IPS-15b (cell line): ENCODE measurements around the gene FILIP1L.
"Not testable (repeated sequence)": the region's sequence is repeated elsewhere in the genome, so short reads cannot be mapped to it uniquely, and the experiment has no call there.

ENCODE experiments used
- H3K27me3 ChIP-seq: one replicate; pipeline ENCODE4 v1.6.1; 2013; ENCODE audit warnings: low read length; ENCODE audit not compliant: control insufficient read depth, insufficient read depth
- H3K36me3 ChIP-seq: one replicate; pipeline ENCODE4 v1.6.1; 2013; ENCODE audit warnings: low read length; ENCODE audit not compliant: control insufficient read depth, insufficient read depth
- H3K4me1 ChIP-seq: one replicate; pipeline ENCODE4 v1.6.1; 2013; ENCODE audit warnings: mild to moderate bottlenecking, low read length; ENCODE audit not compliant: control insufficient read depth, insufficient read depth
- H3K4me3 ChIP-seq: one replicate; pipeline ENCODE4 v1.5.1; 2013; ENCODE audit warnings: low read depth, low read length
- H3K9ac ChIP-seq: one replicate; pipeline ENCODE4 v1.6.1; 2013; ENCODE audit warnings: low read depth, mild to moderate bottlenecking, low read length
- H3K9me3 ChIP-seq: one replicate; pipeline ENCODE4 v1.6.1; 2013; ENCODE audit warnings: mild to moderate bottlenecking, low read length; ENCODE audit not compliant: control insufficient read depth, insufficient read depth

Gene FILIP1L

DNA sequence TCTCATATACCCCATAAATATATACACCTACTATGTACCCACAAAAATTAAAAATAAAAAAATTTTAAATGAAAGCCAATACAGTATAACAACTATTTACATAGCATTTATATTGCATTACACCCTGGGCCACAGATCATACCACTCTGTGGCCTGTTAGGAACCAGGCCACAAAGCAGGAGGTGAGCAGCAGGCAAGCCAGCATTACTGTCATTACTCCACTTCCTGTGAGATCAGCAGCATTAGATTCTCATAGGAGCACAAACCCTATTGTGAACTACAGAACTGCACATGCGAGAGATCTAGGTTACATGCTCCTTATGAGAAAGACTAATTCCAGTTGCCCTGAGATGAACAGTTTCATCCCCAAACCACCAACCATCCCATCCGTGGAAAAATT is 17.4 kb downstream of the FILIP1L start:
- H3K36me3 ChIP-seq: no peaks in the 10 kb centered on the region
- no peaks in the 10 kb centered on the region for H3K4me1 ChIP-seq
- H3K27me3 ChIP-seq: no peaks in the 10 kb centered on the region
- no peaks in the 10 kb centered on the region for H3K9me3 ChIP-seq
- no peak overlapping the region for H3K9ac ChIP-seq
- H3K4me3 ChIP-seq: no peak overlapping the region

GRCh38 chr3:100096286-100096685 is 18.0 kb downstream of the FILIP1L start:
- not testable (repeated sequence) for H3K4me3 ChIP-seq, H3K27me3 ChIP-seq, H3K4me1 ChIP-seq, H3K9ac ChIP-seq, H3K36me3 ChIP-seq, H3K9me3 ChIP-seq

- no peak overlapping the region for H3K9ac ChIP-seq
- no peaks in the 10 kb centered on the region for H3K27me3 ChIP-seq
- H3K36me3 ChIP-seq: no peaks in the 10 kb centered on the region
- H3K9me3 ChIP-seq: no peaks in the 10 kb centered on the region
- no peak overlapping the region for H3K4me3 ChIP-seq
- H3K4me1 ChIP-seq: peaks cover 16% of the 10 kb centered on the region
Observed at GRCh38 chr3:100093831-100094230, 20.5 kb downstream of the FILIP1L start.

DNA sequence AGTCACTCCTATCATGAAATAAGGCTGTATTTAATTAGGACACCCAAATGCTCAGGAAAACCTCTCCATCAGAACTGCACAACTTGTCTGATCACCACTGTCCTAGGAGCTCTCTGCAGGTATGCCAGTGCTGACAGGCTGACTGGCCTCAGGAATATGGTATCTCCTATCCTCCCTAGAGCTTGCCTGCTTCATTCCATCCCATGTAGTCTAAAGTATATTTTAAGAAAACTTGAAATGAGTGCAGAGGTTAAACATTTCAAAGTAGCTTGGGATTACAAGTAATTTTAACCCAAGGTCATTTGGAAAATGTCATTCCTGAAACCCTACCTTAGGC is 23.7 kb downstream of the FILIP1L start:
- Histone ChIP-seq H3K27me3 (no peaks in the 10 kb centered on the region), H3K4me3 (no peak overlapping the region), H3K9me3 (no peaks in the 10 kb centered on the region), H3K36me3 (no peaks in the 10 kb centered on the region), H3K9ac (no peak overlapping the region), H3K4me1 (peaks cover 24% of the 10 kb centered on the region)

GRCh38 chr3:100089812-100090668 is 24.3 kb downstream of the FILIP1L start:
- no peak overlapping the region for H3K4me3 ChIP-seq
- H3K9me3 ChIP-seq: no peaks in the 10 kb centered on the region
- H3K27me3 ChIP-seq: no peaks in the 10 kb centered on the region
- H3K9ac ChIP-seq: no peak overlapping the region
- H3K4me1 ChIP-seq: peaks cover 24% of the 10 kb centered on the region
- H3K36me3 ChIP-seq: no peaks in the 10 kb centered on the region

DNA sequence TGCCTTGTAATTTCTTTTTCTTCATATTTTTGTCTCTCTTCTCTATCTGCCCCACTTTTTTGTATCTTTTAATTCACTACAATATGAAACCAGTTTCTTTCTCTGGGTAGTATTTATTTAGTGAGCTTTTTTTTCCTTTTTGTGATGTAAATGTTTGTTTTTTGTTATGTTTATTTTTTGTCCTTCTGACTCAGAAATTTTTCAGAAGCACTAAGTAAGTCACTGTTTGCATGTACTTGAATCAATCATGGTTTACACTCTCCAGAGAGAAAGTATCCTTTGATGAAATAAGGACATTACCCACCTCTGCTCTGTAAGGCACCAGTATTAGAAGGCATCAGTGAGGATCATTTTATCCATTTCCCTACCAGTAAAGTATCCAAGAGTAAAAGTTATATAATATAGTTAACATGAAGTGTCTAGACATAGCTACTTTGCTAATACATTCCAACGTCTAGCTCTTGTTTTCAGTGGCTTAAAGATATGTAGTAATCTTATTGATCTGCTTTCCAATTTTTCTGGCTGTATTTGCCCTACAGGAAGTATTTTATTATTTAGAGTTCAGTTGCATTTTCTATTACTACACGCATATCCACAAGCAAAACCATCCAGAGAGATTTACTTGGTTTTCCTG is 25.4 kb downstream of the FILIP1L start:
- Histone ChIP-seq H3K36me3 (no peaks in the 10 kb centered on the region), H3K9me3 (no peaks in the 10 kb centered on the region), H3K9ac (no peak overlapping the region), H3K4me1 (peaks cover 24% of the 10 kb centered on the region), H3K27me3 (no peaks in the 10 kb centered on the region), H3K4me3 (no peak overlapping the region)

DNA sequence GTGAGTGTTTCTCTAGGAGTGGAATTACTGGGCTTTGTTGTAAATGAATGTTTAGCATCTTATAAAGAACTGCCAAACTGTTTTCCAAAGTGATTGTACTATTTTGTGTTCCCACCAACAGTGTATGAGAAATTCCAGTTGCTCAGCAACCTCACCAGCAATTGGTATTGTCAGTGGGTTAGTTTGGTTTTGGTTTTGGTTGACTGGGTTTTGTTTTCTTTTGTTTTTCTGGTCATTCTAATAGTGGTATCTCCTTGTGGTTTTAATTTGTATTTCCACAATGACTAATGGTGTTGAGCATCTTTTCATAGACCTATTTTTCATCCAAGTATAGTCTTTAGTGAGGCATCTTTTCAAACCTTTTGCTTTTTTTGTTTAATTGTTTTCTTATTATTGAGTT is 27.1 kb downstream of the FILIP1L start:
- no peak overlapping the region for H3K9ac ChIP-seq
- H3K27me3 ChIP-seq: no peaks in the 10 kb centered on the region
- no peaks in the 10 kb centered on the region for H3K9me3 ChIP-seq
- no peak overlapping the region for H3K4me3 ChIP-seq
- H3K36me3 ChIP-seq: no peaks in the 10 kb centered on the region
- H3K4me1 ChIP-seq: peaks cover 24% of the 10 kb centered on the region

DNA sequence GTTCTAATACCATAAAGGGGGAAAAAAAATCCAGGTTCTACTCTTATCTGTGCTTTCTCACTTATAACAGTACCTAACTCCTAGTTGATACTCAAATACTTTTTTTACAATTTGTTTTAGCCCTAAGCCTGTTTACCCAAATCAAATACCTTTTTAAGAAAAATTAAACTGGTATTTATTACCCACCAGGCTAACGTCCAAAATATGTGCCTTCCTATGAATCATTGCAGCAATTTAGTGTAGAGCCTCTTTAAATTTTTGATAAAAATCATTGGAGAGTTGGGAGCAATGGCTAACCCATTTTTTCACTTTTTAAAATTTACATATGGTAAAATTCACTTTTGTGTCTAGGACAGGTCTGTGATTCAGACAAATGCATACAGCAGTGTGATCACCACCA is 27.9 kb downstream of the FILIP1L start:
- Histone ChIP-seq H3K4me1 (peaks cover 24% of the 10 kb centered on the region), H3K4me3 (no peak overlapping the region), H3K27me3 (no peaks in the 10 kb centered on the region), H3K9me3 (no peaks in the 10 kb centered on the region), H3K9ac (no peak overlapping the region), H3K36me3 (no peaks in the 10 kb centered on the region)

DNA sequence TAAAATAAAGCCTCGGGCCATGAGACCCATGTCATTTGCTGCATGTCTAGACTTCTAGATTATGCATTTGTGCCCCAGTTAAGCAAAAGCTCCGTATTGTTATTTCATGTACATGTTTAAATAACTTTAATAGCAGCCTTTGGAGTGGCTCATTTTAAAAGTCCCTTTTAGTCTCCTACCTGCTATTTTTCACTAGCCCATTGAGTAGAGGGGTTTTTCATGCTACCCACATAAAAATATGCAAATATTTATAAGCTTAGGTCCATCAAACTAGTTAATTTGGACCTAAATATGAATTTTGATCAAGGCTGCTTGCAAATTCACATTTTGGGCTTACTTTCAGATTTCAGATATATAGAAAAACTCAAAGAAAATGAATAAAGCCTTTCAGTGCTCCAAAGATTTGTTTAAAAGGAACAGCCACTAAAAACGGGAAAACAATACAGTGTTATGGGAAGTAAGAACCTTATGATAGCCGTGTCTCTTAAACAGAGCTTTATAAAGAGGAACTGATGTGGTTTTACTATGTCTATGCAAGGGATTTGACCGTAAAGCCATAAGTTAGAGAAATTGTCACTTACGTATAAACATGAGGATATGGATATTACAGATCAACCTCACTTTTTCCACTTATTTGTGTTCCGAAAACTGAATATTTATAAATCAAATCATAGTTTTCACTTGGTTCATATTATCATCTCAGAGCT is 30.0 kb downstream of the FILIP1L start:
- Histone ChIP-seq H3K9me3 (no peaks in the 10 kb centered on the region), H3K9ac (no peak overlapping the region), H3K27me3 (no peaks in the 10 kb centered on the region), H3K4me1 (peaks cover 12% of the 10 kb centered on the region), H3K4me3 (no peak overlapping the region), H3K36me3 (no peaks in the 10 kb centered on the region)

- Histone ChIP-seq H3K4me3 (no peak overlapping the region), H3K27me3 (no peaks in the 10 kb centered on the region), H3K36me3 (no peaks in the 10 kb centered on the region), H3K9me3 (no peaks in the 10 kb centered on the region), H3K4me1 (peaks cover 2% of the 10 kb centered on the region), H3K9ac (no peak overlapping the region)
Observed at GRCh38 chr3:100083209-100083608, 31.1 kb downstream of the FILIP1L start.

- Histone ChIP-seq H3K4me1 (no peaks in the 10 kb centered on the region), H3K4me3 (no peak overlapping the region), H3K27me3 (no peaks in the 10 kb centered on the region), H3K36me3 (no peaks in the 10 kb centered on the region), H3K9ac (no peak overlapping the region), H3K9me3 (no peaks in the 10 kb centered on the region)
Observed at GRCh38 chr3:100082714-100083113, 31.6 kb downstream of the FILIP1L start.
